OCI-LY3 (cell line): ENCODE results near the gene MFSD2A.

ENCODE experiments used
- H2AFZ ChIP-seq: fragments of 200-600, 300-600 bp; shearing (Covaris generic); 2 replicates; pipeline ENCODE4 v1.6.0; 2014; ENCODE audit warnings: antibody characterized with exemption, low read depth, low read length
- H3K27ac ChIP-seq: fragments of 200-600, 300-600 bp; sonication (generic); 2 replicates; pipeline ENCODE4 v1.5.1; 2014; ENCODE audit warnings: mild to moderate bottlenecking, low read length, moderate library complexity, mixed read lengths
- H3K27me3 ChIP-seq: fragments of 200-600, 300-600 bp; sonication (generic); 2 replicates; pipeline ENCODE4 v1.6.1; 2014; ENCODE audit warnings: low read depth, low read length, mixed read lengths
- H3K36me3 ChIP-seq: fragments of 200-600, 300-600 bp; sonication (generic); replicated peaks from 2 replicates; pipeline ENCODE3; 2014; ENCODE audit warnings: low read depth, low read length, mixed read lengths
- H3K4me1 ChIP-seq: fragments of 300-600, 200-600 bp; sonication (generic); 2 replicates; pipeline ENCODE4 v1.6.1; 2014; ENCODE audit warnings: low read length, mixed read lengths
- H3K4me2 ChIP-seq: fragments of 200-600, 300-600 bp; sonication (generic); 2 replicates; pipeline ENCODE4 v1.6.1; 2014; ENCODE audit warnings: low read length, mixed read lengths
- H3K4me3 ChIP-seq: fragments of 300-600, 200-600 bp; sonication (generic); 2 replicates; pipeline ENCODE4 v1.5.1; 2014; ENCODE audit warnings: antibody characterized with exemption, mild to moderate bottlenecking, low read length, moderate library complexity
- H3K79me2 ChIP-seq: fragments of 300-600, 200-600 bp; shearing (Covaris generic); 2 replicates; pipeline ENCODE4 v1.6.1; 2014; ENCODE audit warnings: mild to moderate bottlenecking, low read length, mixed read lengths
- H3K9ac ChIP-seq: fragments of 300-600, 200-600 bp; shearing (Covaris generic); 2 replicates; pipeline ENCODE4 v1.6.0; 2014; ENCODE audit warnings: mild to moderate bottlenecking, low read length, moderate library complexity
- H3K9me3 ChIP-seq: fragments of 200-600, 300-600 bp; shearing (Covaris generic); 2 replicates; pipeline ENCODE4 v1.6.1; 2014; ENCODE audit warnings: low read length, mixed read lengths; ENCODE audit not compliant: insufficient read depth
- H4K20me1 ChIP-seq: fragments of 200-600, 300-600 bp; sonication (generic); 2 replicates; pipeline ENCODE4 v1.6.1; 2016; ENCODE audit warnings: low read length, mixed read lengths; ENCODE audit not compliant: insufficient read depth
- CTCF ChIP-seq: fragments of 200-600, 300-600 bp; sonication (generic); IDR thresholded peaks from 2 replicates; pipeline ENCODE4 v1.5.1; 2014; ENCODE audit warnings: antibody characterized with exemption, low read length, low read depth
- EZH2phosphoT487 ChIP-seq: fragments of 200-600 bp; shearing (Covaris generic); IDR thresholded peaks from 2 replicates; pipeline ENCODE4 v1.6.1; 2018; ENCODE audit warnings: antibody characterized with exemption, mixed run types, low read depth

Gene MFSD2A

DNA sequence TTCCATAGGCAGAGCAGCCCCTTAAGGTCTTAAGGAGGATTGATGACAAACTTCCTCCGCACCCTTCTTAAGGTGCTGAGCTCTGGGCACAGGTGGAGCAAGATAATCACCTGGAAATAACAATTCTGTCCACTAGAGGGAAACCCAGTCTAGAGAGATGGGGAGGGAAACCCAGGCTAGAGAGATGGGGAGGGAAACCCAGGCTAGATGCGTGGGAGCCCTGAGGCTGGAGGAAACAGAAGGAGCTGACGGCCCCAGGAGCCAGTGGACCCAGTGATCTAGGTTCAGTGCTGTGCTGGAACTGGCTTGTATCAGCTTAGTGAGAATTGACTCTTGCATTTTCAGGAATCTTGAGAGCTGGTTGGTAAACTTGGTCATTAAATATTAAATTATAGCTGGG lies 35.4 kb upstream of the MFSD2A start:
- H3K36me3 ChIP-seq: no peaks in the 10 kb centered on the region
- no peak overlapping the region for H3K27ac ChIP-seq
- H3K9me3 ChIP-seq: no peaks in the 10 kb centered on the region
- H2AFZ ChIP-seq: no peak overlapping the region
- no peak overlapping the region for H3K9ac ChIP-seq
- no peaks in the 10 kb centered on the region for H4K20me1 ChIP-seq
- no peaks in the 10 kb centered on the region for H3K27me3 ChIP-seq
- no peaks in the 10 kb centered on the region for H3K4me1 ChIP-seq
- peak overlapping the region; percentile 39; the same call in 1 of the 2 replicates for H3K4me2 ChIP-seq
- TF ChIP-seq CTCF (peak; percentile 58), EZH2phosphoT487 (no peak)
- no peak overlapping the region for H3K4me3 ChIP-seq
- no peaks in the 10 kb centered on the region for H3K79me2 ChIP-seq

DNA sequence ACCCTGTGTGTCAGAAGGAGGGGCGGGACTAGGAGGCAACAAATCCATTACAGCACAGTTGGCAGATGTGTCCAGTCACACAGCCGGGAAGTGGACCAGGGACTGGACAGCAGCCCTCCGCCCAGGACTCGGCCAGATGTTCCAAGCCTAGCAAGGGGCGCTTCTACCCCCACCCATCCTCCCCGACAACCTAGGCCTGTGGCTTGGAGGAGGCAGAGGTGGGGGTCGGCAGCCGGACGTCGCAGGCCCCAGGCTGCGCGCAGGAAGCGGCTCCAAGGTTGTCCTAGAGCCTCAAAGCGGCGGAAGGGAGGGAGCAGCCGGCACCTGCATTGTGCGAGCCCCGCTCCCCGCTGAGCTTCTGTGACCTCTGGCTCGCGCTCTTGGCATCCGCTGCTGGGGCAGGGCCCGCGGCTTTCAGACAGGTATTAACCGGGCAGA lies 32.7 kb upstream of the MFSD2A start:
- Histone ChIP-seq H3K9ac (no peak overlapping the region), H2AFZ (no peak overlapping the region), H3K79me2 (no peaks in the 10 kb centered on the region), H3K36me3 (no peaks in the 10 kb centered on the region), H3K27me3 (no peaks in the 10 kb centered on the region), H3K4me1 (peaks cover 7% of the 10 kb centered on the region), H3K9me3 (no peaks in the 10 kb centered on the region), H3K4me2 (no peak overlapping the region), H4K20me1 (no peaks in the 10 kb centered on the region), H3K27ac (no peak overlapping the region), H3K4me3 (no peak overlapping the region)
- TF ChIP-seq CTCF (no peak), EZH2phosphoT487 (no peak)

GRCh38 chr1:39925721-39926342 lies 29.1 kb upstream of the MFSD2A start:
- no peaks in the 10 kb centered on the region for H3K9me3 ChIP-seq
- no peaks in the 10 kb centered on the region for H3K79me2 ChIP-seq
- peaks cover 21% of the 10 kb centered on the region for H3K4me1 ChIP-seq
- H3K9ac ChIP-seq: no peak overlapping the region
- peak overlapping the region; percentile 30; the same call in 1 of the 2 replicates for H2AFZ ChIP-seq
- no peak overlapping the region for H3K4me2 ChIP-seq
- no peaks in the 10 kb centered on the region for H3K27me3 ChIP-seq
- no peaks in the 10 kb centered on the region for H3K36me3 ChIP-seq
- TF ChIP-seq EZH2phosphoT487: no peak
- TF ChIP-seq CTCF: no peak
- H3K27ac ChIP-seq: no peak overlapping the region
- H3K4me3 ChIP-seq: no peak overlapping the region
- H4K20me1 ChIP-seq: no peaks in the 10 kb centered on the region

- peak overlapping the region; percentile 30; the same call in 1 of the 2 replicates for H2AFZ ChIP-seq
- TF ChIP-seq EZH2phosphoT487: no peak
- TF ChIP-seq CTCF: no peak
- H3K27ac ChIP-seq: no peak overlapping the region
- H4K20me1 ChIP-seq: no peaks in the 10 kb centered on the region
- H3K4me2 ChIP-seq: no peak overlapping the region
- H3K36me3 ChIP-seq: no peaks in the 10 kb centered on the region
- H3K9me3 ChIP-seq: no peaks in the 10 kb centered on the region
- no peak overlapping the region for H3K9ac ChIP-seq
- H3K79me2 ChIP-seq: no peaks in the 10 kb centered on the region
- H3K4me3 ChIP-seq: no peak overlapping the region
- H3K27me3 ChIP-seq: no peaks in the 10 kb centered on the region
- H3K4me1 ChIP-seq: peaks cover 21% of the 10 kb centered on the region
Measured at GRCh38 chr1:39926343-39926793, 28.6 kb upstream of the MFSD2A start.
